Measurements from ENCODE around the gene MAP1LC3A.

DNA sequence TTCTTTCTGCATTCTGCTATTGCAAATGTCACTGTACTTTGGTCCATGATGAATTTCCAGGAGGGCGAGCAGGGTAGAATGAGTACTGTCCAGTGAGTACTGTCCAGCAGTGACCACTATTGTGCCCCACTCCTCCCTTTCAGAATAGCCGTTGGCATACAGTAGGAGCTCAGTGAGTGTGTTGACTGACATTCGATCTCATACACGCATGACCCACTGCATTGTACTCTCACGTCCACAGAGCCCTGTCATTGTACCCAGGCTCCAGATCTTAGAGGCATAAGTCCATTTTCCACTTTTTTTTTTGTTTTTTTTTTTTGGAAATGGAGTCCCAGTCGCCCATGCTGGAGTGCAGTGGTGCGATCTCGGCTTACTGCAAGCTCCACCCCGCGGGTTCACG lies 34.1 kb upstream of the MAP1LC3A start:
- TF ChIP-seq, protein P1, sequence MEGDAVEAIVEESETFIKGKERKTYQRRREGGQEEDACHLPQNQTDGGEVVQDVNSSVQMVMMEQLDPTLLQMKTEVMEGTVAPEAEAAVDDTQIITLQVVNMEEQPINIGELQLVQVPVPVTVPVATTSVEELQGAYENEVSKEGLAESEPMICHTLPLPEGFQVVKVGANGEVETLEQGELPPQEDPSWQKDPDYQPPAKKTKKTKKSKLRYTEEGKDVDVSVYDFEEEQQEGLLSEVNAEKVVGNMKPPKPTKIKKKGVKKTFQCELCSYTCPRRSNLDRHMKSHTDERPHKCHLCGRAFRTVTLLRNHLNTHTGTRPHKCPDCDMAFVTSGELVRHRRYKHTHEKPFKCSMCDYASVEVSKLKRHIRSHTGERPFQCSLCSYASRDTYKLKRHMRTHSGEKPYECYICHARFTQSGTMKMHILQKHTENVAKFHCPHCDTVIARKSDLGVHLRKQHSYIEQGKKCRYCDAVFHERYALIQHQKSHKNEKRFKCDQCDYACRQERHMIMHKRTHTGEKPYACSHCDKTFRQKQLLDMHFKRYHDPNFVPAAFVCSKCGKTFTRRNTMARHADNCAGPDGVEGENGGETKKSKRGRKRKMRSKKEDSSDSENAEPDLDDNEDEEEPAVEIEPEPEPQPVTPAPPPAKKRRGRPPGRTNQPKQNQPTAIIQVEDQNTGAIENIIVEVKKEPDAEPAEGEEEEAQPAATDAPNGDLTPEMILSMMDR (IDR thresholded peaks at IDR 0.05), result no peak
- no peak for TF ChIP-seq POLR2A (IDR thresholded peaks at IDR 0.05)
